Fibroblast of lung (primary cell): ENCODE results near the gene CXCL9. TPM values are rescaled to one million over a fixed set of nuclear protein-coding genes. Genes with fewer than 3 reads are reported as not detected.
A peak's percentile ranks its signal among the peaks of the same experiment; 100 is the strongest.

Source experiments
- DNase-seq, 2 donors: peaks; one replicate each; pipeline versions ENCODE4 v3.0.0 to v3.0.0-alpha.2; 2010; ENCODE audit warnings: low read depth in 2 of 2
- H2AFZ ChIP-seq: 2 replicates; pipeline ENCODE4 v1.5.1; 2012; ENCODE audit warnings: low read length, control low read depth, inconsistent platforms
- H3K27ac ChIP-seq: 2 replicates; pipeline ENCODE4 v1.5.1; 2011; ENCODE audit warnings: low read length, control low read depth; ENCODE audit not compliant: insufficient read depth
- H3K27me3 ChIP-seq: 2 replicates; pipeline ENCODE4 v1.5.1; 2011; ENCODE audit warnings: mild to moderate bottlenecking, low read length; ENCODE audit not compliant: control insufficient read depth, insufficient read depth
- H3K36me3 ChIP-seq: 2 replicates; pipeline ENCODE4 v1.5.1; 2011; ENCODE audit warnings: low read length; ENCODE audit not compliant: control insufficient read depth, insufficient read depth
- H3K4me1 ChIP-seq: 2 replicates; pipeline ENCODE4 v1.5.1; 2011; ENCODE audit warnings: low read length; ENCODE audit not compliant: control insufficient read depth, insufficient read depth; ENCODE audit errors: extremely low read depth
- H3K4me2 ChIP-seq: 2 replicates; pipeline ENCODE4 v1.5.1; 2011; ENCODE audit warnings: low read length, control low read depth; ENCODE audit not compliant: insufficient read depth; ENCODE audit errors: extremely low read depth
- H3K4me3 ChIP-seq, 4 experiments: fragments of 200-600 bp in 1 of 4; sonication (generic) in 1 of 4; replicated peaks in 1 of 4; 2 replicates each; pipeline ENCODE4 v1.5.1; 2011 to 2016; ENCODE audit warnings: low read length in 4 of 4, low read depth in 3 of 4, mild to moderate bottlenecking in 3 of 4, control low read depth in 2 of 4, inconsistent platforms in 1 of 4, mixed read lengths in 1 of 4; ENCODE audit not compliant: insufficient read depth in 1 of 4; ENCODE audit errors: control extremely low read depth in 1 of 4
- H3K79me2 ChIP-seq: 2 replicates; pipeline ENCODE4 v1.5.1; 2012; ENCODE audit warnings: mild to moderate bottlenecking, low read length, inconsistent platforms; ENCODE audit not compliant: control insufficient read depth, insufficient read depth
- H3K9ac ChIP-seq: 2 replicates; pipeline ENCODE4 v1.5.1; 2011; ENCODE audit warnings: mild to moderate bottlenecking, low read length, control low read depth; ENCODE audit not compliant: insufficient read depth
- H3K9me3 ChIP-seq: 2 replicates; pipeline ENCODE4 v1.5.1; 2012; ENCODE audit warnings: low read depth, low read length; ENCODE audit not compliant: control insufficient read depth, insufficient read depth
- H4K20me1 ChIP-seq: 2 replicates; pipeline ENCODE4 v1.5.1; 2011; ENCODE audit warnings: low read length; ENCODE audit not compliant: control insufficient read depth, insufficient read depth; ENCODE audit errors: extremely low read depth
- CTCF ChIP-seq, 2 donors: IDR thresholded peaks in 1 of 2; conservative IDR thresholded peaks in 1 of 2; 1 replicate in 1 of 2; 2 replicates in 1 of 2; pipeline ENCODE4 v1.5.1; 2011 to 2012; ENCODE audit warnings: low read length in 2 of 2, control low read depth in 1 of 2, inconsistent platforms in 1 of 2, low read depth in 1 of 2, mild to moderate bottlenecking in 1 of 2
- EZH2 ChIP-seq: IDR thresholded peaks from 2 replicates; pipeline ENCODE4 v1.5.1; 2012; ENCODE audit warnings: low read length, control low read depth, mild to moderate bottlenecking; ENCODE audit errors: missing control alignments
- polyA plus RNA-seq, 2 donors: library from polyadenylated mRNA; depleted of rRNA in 1 of 2; stranded (reverse) in 1 of 2; unstranded in 1 of 2; fragments of >200 nt; gene quantifications; 2 replicates each; pipeline ENCODE4 v1.2.1, GENCODE V29; 2011 to 2012; ENCODE audit warnings: missing spikeins in 1 of 2
- total RNA-seq: library from RNA; depleted of rRNA; stranded (reverse); fragments of >200 nt; gene quantifications from 2 replicates; pipeline ENCODE4 v1.2.1, GENCODE V29; 2014

CXCL9 gene
- total and polyA plus RNA-seq, 2 donors (not counting 1 experiment from before 2014, with no cell fraction given) = not detected

GRCh38 chr4:75997081-75997480 is 10.2 kb downstream of the CXCL9 start:
- Histone ChIP-seq H2AFZ (no peak overlapping the region), H3K4me3 (no peak overlapping the region), H3K27ac (no peak overlapping the region), H3K9ac (no peak overlapping the region), H3K4me2 (no peak overlapping the region), H3K9me3 (no peaks in the 10 kb centered on the region), H3K79me2 (no peaks in the 10 kb centered on the region), H3K36me3 (no peaks in the 10 kb centered on the region), H3K27me3 (peaks cover 2% of the 10 kb centered on the region), H3K4me1 (no peaks in the 10 kb centered on the region), H4K20me1 (no peaks in the 10 kb centered on the region)
- DNase-seq = no peak
- TF ChIP-seq EZH2 = no peak
- TF ChIP-seq CTCF (conservative IDR thresholded peaks at IDR 0.05 in 1 of 2, IDR thresholded peaks at IDR 0.05 in 1 of 2; ENCODE audit: low read depth in 1 of 2, low read length in 2 of 2) = no peak

GRCh38 chr4:75995727-75996126 is 11.6 kb downstream of the CXCL9 start:
- H3K36me3 ChIP-seq = no peaks in the 10 kb centered on the region
- peaks cover 2% of the 10 kb centered on the region for H3K27me3 ChIP-seq
- H3K27ac ChIP-seq = no peak overlapping the region
- no peak overlapping the region for H3K9ac ChIP-seq
- H3K4me3 ChIP-seq = no peak overlapping the region
- H4K20me1 ChIP-seq = no peaks in the 10 kb centered on the region
- no peak overlapping the region for H3K4me2 ChIP-seq
- DNase-seq = peak; percentile 39 to 74
- H3K79me2 ChIP-seq = peaks cover 1% of the 10 kb centered on the region
- no peaks in the 10 kb centered on the region for H3K4me1 ChIP-seq
- H3K9me3 ChIP-seq = no peaks in the 10 kb centered on the region
- H2AFZ ChIP-seq = no peak overlapping the region
- TF ChIP-seq CTCF (conservative IDR thresholded peaks at IDR 0.05 in 1 of 2, IDR thresholded peaks at IDR 0.05 in 1 of 2; ENCODE audit: low read depth in 1 of 2, low read length in 2 of 2) = peak; percentile 46 to 50
- no peak for TF ChIP-seq EZH2

GRCh38 chr4:75992462-75992861 is 14.8 kb downstream of the CXCL9 start:
- no peaks in the 10 kb centered on the region for H3K4me1 ChIP-seq
- DNase-seq = no peak
- no peaks in the 10 kb centered on the region for H3K36me3 ChIP-seq
- H4K20me1 ChIP-seq = no peaks in the 10 kb centered on the region
- no peak overlapping the region for H3K4me2 ChIP-seq
- H3K27ac ChIP-seq = no peak overlapping the region
- no peak overlapping the region for H3K4me3 ChIP-seq
- peaks cover 2% of the 10 kb centered on the region for H3K27me3 ChIP-seq
- H3K79me2 ChIP-seq = peaks cover 32% of the 10 kb centered on the region
- no peak overlapping the region for H3K9ac ChIP-seq
- TF ChIP-seq CTCF (conservative IDR thresholded peaks at IDR 0.05 in 1 of 2, IDR thresholded peaks at IDR 0.05 in 1 of 2; ENCODE audit: low read depth in 1 of 2, low read length in 2 of 2) (no peak), EZH2 (no peak)
- H3K9me3 ChIP-seq = no peaks in the 10 kb centered on the region
- H2AFZ ChIP-seq = no peak overlapping the region
